ENCODE measurements around the gene CDH20.

GRCh38 chr18:61402726-61403125 lies 69.5 kb downstream of the CDH20 start:
- TF ChIP-seq CTCF (IDR thresholded peaks at IDR 0.05) (no peak), POLR2A (IDR thresholded peaks at IDR 0.05) (no peak)

Measured in Peyer's patch (tissue), 4 donors.